ENCODE measurements around the gene GP1BA.

DNA sequence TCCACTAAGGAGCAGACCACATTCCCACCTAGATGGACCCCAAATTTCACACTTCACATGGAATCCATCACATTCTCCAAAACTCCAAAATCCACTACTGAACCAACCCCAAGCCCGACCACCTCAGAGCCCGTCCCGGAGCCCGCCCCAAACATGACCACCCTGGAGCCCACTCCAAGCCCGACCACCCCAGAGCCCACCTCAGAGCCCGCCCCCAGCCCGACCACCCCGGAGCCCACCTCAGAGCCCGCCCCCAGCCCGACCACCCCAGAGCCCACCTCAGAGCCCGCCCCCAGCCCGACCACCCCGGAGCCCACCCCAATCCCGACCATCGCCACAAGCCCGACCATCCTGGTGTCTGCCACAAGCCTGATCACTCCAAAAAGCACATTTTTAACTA lies 1.6 kb downstream of the GP1BA start:
- TF ChIP-seq, protein P1, sequence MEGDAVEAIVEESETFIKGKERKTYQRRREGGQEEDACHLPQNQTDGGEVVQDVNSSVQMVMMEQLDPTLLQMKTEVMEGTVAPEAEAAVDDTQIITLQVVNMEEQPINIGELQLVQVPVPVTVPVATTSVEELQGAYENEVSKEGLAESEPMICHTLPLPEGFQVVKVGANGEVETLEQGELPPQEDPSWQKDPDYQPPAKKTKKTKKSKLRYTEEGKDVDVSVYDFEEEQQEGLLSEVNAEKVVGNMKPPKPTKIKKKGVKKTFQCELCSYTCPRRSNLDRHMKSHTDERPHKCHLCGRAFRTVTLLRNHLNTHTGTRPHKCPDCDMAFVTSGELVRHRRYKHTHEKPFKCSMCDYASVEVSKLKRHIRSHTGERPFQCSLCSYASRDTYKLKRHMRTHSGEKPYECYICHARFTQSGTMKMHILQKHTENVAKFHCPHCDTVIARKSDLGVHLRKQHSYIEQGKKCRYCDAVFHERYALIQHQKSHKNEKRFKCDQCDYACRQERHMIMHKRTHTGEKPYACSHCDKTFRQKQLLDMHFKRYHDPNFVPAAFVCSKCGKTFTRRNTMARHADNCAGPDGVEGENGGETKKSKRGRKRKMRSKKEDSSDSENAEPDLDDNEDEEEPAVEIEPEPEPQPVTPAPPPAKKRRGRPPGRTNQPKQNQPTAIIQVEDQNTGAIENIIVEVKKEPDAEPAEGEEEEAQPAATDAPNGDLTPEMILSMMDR (IDR thresholded peaks at IDR 0.05): no peak
- no peak for TF ChIP-seq POLR2A (IDR thresholded peaks at IDR 0.05)
